HEK293T (cell line): ENCODE measurements around the gene KRTAP10-8.

ENCODE experiments used
- ELF4 ChIP-seq: fragments of 450-650 bp; IDR thresholded peaks from 2 replicates; pipeline ENCODE4 v1.6.1; 2017; ENCODE audit warnings: antibody characterized with exemption
- FOXA1 ChIP-seq: fragments of 450-650 bp; IDR thresholded peaks from 2 replicates; pipeline ENCODE4 v1.6.1; 2016; ENCODE audit warnings: mild to moderate bottlenecking
- FOXM1 ChIP-seq: fragments of 450-650 bp; IDR thresholded peaks from 2 replicates; pipeline ENCODE4 v1.6.1; 2017; ENCODE audit warnings: mild to moderate bottlenecking, borderline replicate concordance
- PKNOX1 ChIP-seq: fragments of 450-650 bp; IDR thresholded peaks from 2 replicates; pipeline ENCODE4 v1.6.1; 2016
- SP1 ChIP-seq: fragments of 450-650 bp; IDR thresholded peaks from 2 replicates; pipeline ENCODE4 v1.6.1; 2017
- TARDBP ChIP-seq: fragments of 450-650 bp; IDR thresholded peaks from 2 replicates; pipeline ENCODE4 v1.6.1; 2016

GRCh38 chr21:44614161-44614631 is 2.3 kb downstream of the KRTAP10-8 start:
- TF ChIP-seq PKNOX1: no peak
- no peak for TF ChIP-seq FOXM1
- TF ChIP-seq TARDBP: no peak
- no peak for TF ChIP-seq ELF4
- TF ChIP-seq SP1: no peak
- TF ChIP-seq FOXA1: no peak
